ENCODE measurements around the gene WAC.
"Not testable (repeated sequence)": the region's sequence is repeated elsewhere in the genome, so short reads cannot be mapped to it uniquely, and the experiment has no call there.

Gene WAC

GRCh38 chr10:28509286-28509685, 23.6 kb upstream of the WAC start:
- no peak for DNase-seq (ENCODE audit: low read depth)
- no peak overlapping the region for H3K4me3 ChIP-seq (ENCODE audit: low read length)
- TF ChIP-seq CTCF (conservative IDR thresholded peaks at IDR 0.05; ENCODE audit: low read depth, low read length), result no peak

GRCh38 chr10:28514648-28515047, 18.3 kb upstream of the WAC start:
- no peak for TF ChIP-seq CTCF (conservative IDR thresholded peaks at IDR 0.05; ENCODE audit: low read depth, low read length)
- DNase-seq (ENCODE audit: low read depth), result no peak
- H3K4me3 ChIP-seq (ENCODE audit: low read length), result no peak overlapping the region

- TF ChIP-seq CTCF (conservative IDR thresholded peaks at IDR 0.05; ENCODE audit: low read depth, low read length), result no peak
Observed at GRCh38 chr10:28520346-28520745, 12.6 kb upstream of the WAC start.

GRCh38 chr10:28520828-28521227, 12.1 kb upstream of the WAC start:
- H3K4me3 ChIP-seq (ENCODE audit: low read length); DNase-seq (ENCODE audit: low read depth): not testable (repeated sequence)

More at GRCh38 chr10:28520346-28520745, 12.6 kb upstream of the WAC start:
- no peak overlapping the region for H3K4me3 ChIP-seq (ENCODE audit: low read length)
- no peak for DNase-seq (ENCODE audit: low read depth)

- not testable (repeated sequence) for DNase-seq (ENCODE audit: low read depth); H3K4me3 ChIP-seq (ENCODE audit: low read length)
Observed at GRCh38 chr10:28521961-28522360, 11.0 kb upstream of the WAC start.

GRCh38 chr10:28523725-28524252, 9.1 kb upstream of the WAC start:
- H3K4me3 ChIP-seq (ENCODE audit: low read length), result no peak overlapping the region
- DNase-seq (ENCODE audit: low read depth), result no peak
- no peak for TF ChIP-seq CTCF (conservative IDR thresholded peaks at IDR 0.05; ENCODE audit: low read depth, low read length)

- DNase-seq (ENCODE audit: low read depth), result no peak
- TF ChIP-seq CTCF (conservative IDR thresholded peaks at IDR 0.05; ENCODE audit: low read depth, low read length), result no peak
- H3K4me3 ChIP-seq (ENCODE audit: low read length), result no peak overlapping the region
Observed at GRCh38 chr10:28530751-28531150, 2.2 kb upstream of the WAC start.

- peak overlapping the region; percentile 92 for H3K4me3 ChIP-seq (ENCODE audit: low read length)
- DNase-seq (ENCODE audit: low read depth), result no peak
- no peak for TF ChIP-seq CTCF (conservative IDR thresholded peaks at IDR 0.05; ENCODE audit: low read depth, low read length)
Observed at GRCh38 chr10:28533186-28533564, 257 bp downstream of the WAC start.
